IMR-90 (cell line): ENCODE measurements around the gene CALY.

Experiments used
- MAZ ChIP-seq: IDR thresholded peaks from 2 replicates; pipeline ENCODE4 v1.6.1; 2012; ENCODE audit warnings: low read depth, mild to moderate bottlenecking, low read length, improper control_type of control experiment, moderate library complexity, borderline replicate concordance
- POLR2A ChIP-seq: IDR thresholded peaks from 2 replicates; pipeline ENCODE4 v1.6.1; 2012; ENCODE audit warnings: mild to moderate bottlenecking, low read depth, low read length

DNA sequence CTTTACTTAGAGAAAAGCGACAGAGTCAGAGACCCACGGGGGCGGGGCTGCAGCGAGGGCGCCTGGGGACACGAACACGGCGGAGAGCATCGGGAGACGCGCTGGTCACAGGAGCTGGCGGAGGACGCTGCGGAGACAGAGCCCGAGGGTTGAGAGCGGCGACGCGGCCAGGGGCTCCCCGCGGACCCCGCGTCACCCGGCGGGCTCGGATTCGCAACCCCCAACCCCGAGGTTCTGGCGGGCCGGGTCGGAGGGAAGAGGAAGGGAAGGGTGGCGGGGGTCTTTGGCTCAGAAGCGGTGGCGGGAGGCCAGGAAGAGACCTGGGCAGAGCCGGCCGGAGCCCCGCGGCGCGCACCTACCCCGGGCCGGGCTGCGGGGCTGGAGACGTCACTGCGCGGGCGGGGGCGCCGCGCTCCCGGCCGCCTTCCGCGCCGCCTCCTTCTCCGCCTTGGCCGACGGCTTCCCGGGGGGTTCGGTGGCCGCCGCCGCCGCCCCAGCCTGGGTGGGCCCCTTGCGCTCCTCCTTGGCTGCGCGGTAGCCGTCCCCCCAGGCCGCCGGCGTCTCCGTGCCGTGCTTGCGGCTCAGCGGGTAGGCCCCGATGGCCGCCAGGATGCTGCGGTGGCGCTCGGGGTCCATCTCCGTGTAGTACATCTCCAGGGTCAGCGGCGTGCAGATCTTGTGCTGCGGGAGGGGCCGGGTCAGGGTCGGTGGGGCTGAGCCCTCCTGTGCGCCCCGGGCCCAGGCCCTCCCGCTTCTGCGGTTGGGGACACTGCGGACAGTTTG is 11.1 kb downstream of the CALY start:
- TF ChIP-seq MAZ (0 out of 2 replicates have a peak, but pooled peaks have one; percentile 59), POLR2A (no peak)
